Heart left ventricle (tissue), 13 donors: ENCODE results near the gene GRM8.

Source experiments
- POLR2A ChIP-seq, 2 donors: fragments of 450-650 bp; IDR thresholded peaks; one replicate each; pipeline ENCODE4 v1.6.1; 2017; ENCODE audit warnings: antibody characterized with exemption in 2 of 2, mild to moderate bottlenecking in 2 of 2, moderate library complexity in 2 of 2
- TF ChIP-seq, protein P1 (sequence below), 12 donors: fragments of 200-600 bp; sonication (generic) in 4 of 12; IDR thresholded peaks; one replicate each; pipeline versions ENCODE4 v1.5.0 to v1.8.0; 2018 to 2022; ENCODE audit warnings: antibody characterized with exemption in 12 of 12, mild to moderate bottlenecking in 5 of 12
- donor health status: ischemic (EF 13 %, LVEDD 7.1; RV severe dilation, severe dysfunction).
- donor health status: DM: no; HTN: yes; CAD: no.
- donor health status: DM: no; HTN: no; CAD: no.
- donor health status: ischemic (EF 25% LVEDD 6.9; RV normal size, moderate dysfunction).
- donor health status: ischemic (EF 25% LVEDD 5.7; RV mildly dilated, moderate dysfunction).
- donor health status: ischemic (EF 35%, LVEDD 5.7; RV mildly dilated, moderate dysfunction).
- donor health status: nonischemic (EF 11% LVEDD 7.7; RV severe dilation, severe dysfunction).
- donor health status: DM: yes; HTN: yes; CAD: no.
- donor health status: PGD.
- donor health status: ischemic (EF 29% LVEDD 5.4; RV normal size, mild dysfunction).
- donor health status: nonischemic (EF 23%, LVEDD 6.1; RV moderate dilation, normal function).

DNA sequence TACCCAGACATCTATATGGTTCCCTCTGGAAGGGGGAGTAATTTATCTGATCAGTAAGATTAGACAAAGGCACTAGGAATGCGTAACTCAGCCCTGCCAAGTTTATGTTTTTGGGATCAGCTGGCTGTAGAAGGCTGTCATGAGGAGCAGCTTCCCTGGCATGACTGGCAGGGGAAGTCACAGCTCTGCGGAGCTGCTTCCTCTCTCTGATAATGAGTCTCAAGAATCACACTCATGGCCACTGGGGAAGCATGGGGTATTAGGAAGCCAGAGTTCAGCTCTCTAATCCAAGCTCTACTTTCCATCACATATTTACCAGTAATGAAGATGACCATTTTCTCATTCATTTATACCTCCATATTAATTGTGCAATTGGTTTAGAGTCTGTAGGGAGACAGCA is 758.9 kb downstream of the GRM8 start:
- no peak for TF ChIP-seq POLR2A (IDR thresholded peaks at IDR 0.05)
- TF ChIP-seq, protein P1, sequence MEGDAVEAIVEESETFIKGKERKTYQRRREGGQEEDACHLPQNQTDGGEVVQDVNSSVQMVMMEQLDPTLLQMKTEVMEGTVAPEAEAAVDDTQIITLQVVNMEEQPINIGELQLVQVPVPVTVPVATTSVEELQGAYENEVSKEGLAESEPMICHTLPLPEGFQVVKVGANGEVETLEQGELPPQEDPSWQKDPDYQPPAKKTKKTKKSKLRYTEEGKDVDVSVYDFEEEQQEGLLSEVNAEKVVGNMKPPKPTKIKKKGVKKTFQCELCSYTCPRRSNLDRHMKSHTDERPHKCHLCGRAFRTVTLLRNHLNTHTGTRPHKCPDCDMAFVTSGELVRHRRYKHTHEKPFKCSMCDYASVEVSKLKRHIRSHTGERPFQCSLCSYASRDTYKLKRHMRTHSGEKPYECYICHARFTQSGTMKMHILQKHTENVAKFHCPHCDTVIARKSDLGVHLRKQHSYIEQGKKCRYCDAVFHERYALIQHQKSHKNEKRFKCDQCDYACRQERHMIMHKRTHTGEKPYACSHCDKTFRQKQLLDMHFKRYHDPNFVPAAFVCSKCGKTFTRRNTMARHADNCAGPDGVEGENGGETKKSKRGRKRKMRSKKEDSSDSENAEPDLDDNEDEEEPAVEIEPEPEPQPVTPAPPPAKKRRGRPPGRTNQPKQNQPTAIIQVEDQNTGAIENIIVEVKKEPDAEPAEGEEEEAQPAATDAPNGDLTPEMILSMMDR (IDR thresholded peaks at IDR 0.05), result no peak
